ENCODE data around the gene DISC1.

GRCh38 chr1:231776757-231777062 lies 150.1 kb downstream of the DISC1 start:
- TF ChIP-seq CTCF (IDR thresholded peaks at IDR 0.05) (no peak), POLR2A (IDR thresholded peaks at IDR 0.05) (no peak)
